HG03039 (cell line): ENCODE measurements around the gene RFX2.

Source experiments
- ATAC-seq: cut with Tn5 transposase; IDR thresholded peaks from one replicate; pipeline ENCODE4 v1.9.1; 2021; ENCODE audit warnings: mild to moderate bottlenecking, moderate library complexity; ENCODE audit not compliant: unreplicated experiment

RFX2 gene

DNA sequence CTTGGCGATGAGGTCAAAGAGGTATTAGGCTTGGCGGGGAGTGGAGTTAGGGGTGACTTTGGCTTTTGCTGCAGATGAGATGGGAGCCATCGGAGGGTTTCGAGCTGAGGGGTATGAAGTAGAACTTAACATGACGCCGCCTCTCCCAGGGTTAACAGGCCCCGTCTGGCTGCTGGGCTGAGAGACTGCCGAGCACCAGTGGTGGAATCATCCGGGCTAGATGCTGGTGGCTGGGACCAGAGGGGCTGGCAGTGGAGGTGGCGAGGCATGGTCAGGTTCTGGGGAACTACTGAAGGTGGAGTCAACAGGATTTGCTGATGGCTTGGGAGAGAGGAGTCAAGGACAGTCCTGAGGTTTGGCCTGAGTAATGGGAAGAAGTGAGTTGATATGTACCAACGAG lies 4.9 kb downstream of the RFX2 start:
- ATAC-seq: no peak

DNA sequence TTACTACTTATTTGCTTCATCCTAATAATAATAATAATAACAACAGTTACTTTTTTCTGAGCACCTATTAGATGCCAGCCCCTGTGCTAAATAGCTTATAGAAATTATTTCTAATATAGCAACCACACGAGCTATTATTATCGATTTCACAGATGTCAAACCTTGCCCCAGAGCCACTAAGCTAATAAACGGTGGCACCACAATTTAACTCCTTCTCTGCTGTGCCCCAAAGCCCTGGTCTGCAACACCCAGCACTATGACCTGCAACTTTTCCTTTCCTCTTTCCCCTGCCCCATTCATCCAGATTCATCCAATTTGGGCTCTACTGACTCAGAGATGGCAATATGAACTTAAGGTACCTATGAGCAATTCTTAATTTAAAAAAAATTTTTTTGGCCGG lies 6.4 kb downstream of the RFX2 start:
- no peak for ATAC-seq

DNA sequence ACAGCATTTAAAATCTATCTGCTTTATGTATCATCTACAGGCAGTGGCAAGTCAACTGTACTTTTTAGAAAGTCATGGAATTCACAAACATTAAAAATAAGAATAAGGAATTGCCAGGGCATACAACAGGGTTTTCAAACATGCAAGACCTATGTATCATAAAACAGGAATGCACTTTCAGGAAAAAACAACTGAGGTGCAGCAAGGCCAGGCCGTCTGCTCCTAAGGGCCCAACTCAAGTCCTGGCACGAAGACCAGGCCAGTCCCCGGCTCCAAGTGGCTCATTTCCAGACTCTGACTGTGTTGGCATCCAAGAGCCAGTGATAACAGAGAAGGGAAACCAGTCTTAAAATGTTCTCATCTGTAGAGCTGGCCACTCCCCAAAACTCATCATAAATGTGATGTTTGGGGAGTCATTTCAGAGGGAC lies 7.1 kb downstream of the RFX2 start:
- no peak for ATAC-seq

DNA sequence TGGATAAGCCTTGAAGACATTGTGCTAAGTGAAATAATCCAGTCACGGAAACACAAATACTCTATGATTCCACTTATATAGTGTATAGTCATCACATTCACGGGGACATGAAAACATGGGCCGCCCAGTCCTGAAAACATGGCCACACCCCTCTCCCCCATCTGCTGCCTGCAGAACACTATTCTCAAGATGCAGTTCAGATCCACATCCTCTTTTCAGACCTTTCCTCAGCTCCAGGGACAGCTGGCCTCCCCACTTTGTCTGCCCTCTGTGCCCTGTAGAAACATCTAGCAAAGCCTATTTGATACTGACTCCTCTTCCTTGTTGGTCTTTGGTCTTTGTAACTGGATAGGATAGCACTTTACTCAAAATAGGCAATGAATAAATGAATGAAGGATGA lies 8.3 kb downstream of the RFX2 start:
- no peak for ATAC-seq

DNA sequence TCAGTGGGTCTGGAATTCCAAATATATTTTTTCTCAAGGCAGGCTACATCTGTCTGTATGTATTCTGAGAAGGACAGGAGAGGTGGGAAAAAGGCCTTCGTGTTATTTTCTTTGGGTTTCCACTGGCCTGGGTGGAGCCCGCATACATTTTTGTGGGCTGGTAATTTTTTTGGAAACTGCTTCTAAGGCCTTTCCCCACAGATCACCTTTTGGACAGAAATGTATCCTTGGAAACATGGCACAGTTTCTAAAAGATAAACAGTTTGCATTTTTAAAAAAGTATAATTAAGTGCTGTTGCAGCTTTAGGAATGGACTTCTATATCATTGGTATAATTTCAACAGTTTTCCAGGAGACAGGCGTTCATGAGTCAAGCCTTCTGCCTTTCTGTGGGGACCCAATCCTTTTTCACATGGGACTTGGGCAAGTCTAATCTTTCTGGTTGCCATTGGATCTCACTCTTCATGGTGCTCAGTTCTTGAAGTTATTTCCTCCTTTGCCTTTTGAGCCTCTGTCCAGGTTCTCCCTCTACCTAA lies 8.9 kb downstream of the RFX2 start:
- ATAC-seq: no peak

DNA sequence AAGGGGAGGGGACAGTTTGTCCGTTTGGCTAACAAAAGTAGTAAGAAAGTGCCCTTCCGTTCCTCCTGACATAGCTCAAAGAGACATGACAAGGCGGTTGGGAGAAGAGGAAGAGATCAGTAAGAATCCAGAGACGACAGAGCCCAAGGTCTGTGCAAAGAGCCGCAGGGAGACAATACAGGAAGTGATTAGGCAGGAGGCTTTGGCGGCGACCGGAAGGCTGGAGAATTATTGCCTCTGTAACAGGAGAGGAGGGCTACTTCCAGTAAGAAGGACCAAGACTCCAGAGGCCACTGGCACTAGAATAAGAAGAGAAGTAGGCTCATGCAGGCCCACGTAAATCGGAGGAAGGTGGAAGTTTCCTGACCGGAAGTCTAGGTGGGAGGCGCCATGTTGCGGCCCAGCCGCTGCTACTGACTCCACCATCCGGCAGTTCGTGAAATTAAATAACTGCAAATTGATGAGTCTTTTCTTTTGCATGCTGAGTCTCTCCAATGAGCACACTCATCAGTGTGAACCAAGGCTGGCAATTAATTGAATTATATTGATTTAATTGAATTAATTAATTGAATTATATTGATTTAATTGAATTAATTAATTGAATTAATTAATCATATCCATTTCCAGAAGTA lies 9.9 kb downstream of the RFX2 start:
- ATAC-seq: no peak

DNA sequence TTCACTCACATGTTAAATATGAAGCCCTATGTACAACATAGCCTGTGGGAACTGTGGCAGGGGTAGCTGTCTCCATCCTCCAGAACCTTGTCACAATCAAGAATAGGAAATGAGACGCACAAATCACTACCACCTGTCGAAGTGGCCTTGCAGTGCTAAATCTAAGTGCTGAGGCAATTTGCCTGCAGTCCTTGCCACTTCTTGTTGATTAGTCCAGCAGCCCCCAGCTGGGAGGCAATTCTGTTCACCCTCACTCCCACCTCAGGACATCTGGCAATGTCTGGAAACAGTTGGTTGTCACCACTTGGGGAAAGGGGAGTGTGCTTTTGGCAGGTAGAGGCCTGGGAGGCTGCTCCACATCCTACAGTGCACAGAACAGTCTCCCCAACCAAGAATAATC lies 10.7 kb downstream of the RFX2 start:
- ATAC-seq: no peak

DNA sequence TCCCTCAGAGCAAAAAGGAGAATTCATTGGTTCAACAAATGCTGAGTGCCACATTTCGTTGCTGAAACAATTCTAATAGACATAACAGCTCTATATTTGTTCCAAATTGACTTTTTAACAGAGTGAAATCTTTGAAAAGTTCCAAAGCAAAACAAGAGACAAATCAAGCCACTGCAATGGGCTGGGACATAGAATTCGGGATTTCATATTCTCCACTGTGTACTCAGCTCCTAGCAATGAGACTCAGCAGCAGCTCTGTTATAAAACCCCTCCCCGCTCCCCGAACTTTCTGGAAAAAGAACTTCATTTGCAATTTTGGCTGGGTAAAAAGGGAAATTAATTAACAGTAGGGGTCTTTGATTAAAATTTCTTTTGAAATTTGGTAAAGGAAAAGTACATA lies 11.3 kb downstream of the RFX2 start:
- ATAC-seq: no peak

DNA sequence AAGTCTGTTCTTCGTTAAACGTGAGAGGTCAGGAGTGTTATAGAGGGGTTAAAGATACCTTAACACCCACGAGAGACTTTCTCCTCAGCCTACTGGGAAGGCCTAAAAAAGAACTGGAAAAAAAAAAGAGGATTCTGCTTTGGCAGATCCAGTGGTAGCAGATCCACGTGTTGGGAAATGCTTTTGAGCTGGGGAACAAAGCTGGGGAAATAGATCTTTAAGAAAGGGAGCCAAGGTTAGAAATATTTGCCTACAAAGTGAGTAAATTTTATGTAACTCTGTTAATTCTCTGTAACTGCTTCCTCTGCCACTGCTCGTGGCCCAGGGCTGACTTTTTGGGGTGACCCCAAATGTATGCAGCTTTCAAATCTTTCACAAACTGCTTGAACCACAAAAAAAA lies 11.7 kb downstream of the RFX2 start:
- ATAC-seq: no peak

DNA sequence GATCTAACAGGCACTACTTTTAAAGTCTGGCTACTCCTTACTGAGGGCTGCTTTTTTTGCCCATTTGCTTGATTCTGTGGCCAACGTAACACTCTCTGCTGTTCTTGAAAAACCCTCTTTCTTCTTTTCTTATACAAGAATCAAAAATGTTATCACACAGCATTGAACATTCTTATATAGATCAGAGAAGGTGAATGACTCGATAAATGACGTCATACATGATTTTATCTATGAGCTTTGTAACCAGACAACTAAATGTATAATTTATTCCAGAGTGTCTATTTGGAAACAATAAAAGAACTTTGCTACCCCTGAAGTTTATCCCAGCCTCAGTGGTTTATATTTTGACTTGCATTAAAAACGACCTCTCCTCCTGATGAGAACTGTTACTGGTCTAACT lies 12.4 kb downstream of the RFX2 start:
- ATAC-seq: no peak

DNA sequence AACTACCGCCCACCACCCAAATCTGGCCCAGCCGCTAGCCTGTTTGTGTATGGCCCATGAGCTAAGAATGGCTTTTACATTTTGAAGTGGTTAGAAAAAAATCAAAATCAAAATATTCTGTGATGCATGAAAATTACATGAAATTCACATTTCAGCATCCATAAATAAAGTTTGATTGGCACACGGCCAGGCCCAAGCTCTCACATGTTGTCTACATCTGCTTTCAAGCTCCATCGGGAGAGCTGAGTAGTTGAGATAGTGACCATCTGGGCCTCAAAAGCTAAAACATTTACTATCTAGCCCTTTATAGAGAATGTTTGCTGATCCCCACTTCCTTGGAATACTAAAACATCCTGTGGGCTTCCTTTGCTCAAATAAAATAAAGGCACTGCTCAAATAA lies 14.5 kb downstream of the RFX2 start:
- ATAC-seq: no peak

DNA sequence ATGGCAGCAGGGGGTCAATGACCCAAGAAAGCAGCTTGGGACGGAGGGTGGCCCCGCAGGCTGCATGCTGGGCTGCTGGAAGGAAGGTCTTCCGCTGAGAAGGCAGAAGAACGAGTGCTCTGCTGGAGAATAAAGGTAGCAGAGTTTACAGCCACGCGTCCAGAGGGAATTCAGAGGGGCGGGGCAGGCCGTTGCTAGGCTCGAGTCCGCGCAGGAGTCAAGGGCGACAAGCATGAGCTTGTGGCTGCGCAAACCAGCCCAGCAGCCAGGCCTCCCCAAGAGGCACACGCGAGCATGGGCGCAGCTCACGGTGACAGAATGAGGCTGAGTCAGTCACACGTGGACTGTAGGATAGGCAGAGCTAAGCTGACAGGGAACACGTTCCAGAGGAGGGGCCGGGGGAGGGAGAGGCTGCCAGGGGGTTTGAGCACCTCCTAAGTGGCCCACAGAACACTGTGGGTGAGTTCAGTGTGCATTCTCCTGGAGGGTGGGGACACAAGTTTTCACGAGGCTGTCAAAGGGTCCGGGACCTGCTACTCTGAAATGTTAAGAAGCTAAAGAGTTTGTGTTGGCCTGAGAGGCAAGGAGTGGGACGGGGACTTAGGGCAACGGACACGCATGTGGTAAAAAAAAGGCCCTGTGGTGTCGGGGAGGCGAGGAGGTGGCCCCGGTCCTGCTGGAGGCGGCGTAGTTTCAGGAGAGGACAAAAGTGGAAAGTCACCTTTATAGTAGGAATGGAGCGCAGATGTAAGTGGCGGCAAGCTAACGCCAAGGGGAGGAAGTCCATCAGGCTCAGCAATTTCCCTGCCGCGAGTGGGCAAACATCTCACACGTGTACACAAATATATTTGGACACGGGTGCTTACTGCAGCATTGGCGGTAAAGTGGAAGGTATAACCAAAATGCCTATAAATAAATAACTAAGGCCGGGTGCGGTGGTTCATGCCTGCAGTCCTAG lies 17.7 kb downstream of the RFX2 start:
- ATAC-seq: no peak

DNA sequence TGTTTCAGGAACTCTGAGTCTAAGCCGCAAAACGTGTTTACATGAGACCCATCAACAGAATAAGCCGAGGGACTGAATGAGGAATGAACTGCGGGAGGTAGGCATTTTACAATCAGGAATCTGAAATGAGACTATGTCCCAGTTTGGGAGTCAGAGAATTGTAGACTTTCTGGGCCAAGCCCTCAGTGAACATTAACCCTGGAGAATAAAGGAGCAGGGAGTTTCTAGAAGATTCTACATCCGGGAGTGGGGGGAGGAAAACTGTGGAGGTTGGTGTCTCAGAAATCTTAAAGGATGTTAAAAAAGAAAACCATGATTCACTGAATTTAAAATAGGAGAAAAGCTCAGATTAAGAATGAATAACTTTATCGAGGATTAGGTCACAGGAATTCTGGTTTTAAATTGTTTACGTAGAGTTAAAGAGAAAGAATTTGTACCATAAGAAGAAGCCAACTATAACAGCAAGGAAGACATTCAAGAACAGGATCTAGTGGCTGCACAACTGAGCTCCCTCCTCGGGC lies 18.5 kb downstream of the RFX2 start:
- no peak for ATAC-seq

DNA sequence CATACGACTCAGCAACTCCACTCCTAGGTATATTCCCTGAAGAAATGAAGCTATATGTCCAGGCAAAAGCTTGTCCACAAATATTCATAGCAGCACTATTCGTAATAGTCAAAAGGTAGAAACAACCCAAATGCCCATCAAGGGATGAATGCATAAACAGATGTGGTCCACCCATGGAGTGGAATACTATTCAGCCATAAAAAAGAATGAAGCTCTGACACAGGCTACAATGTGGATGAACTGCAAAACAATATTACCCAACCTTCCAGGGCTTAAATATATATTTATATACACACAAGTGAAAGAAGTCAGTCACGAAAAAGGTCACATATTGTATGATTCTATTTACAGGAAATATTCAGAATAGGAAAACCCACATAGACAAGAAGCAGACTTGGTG lies 19.7 kb downstream of the RFX2 start:
- ATAC-seq: no peak

DNA sequence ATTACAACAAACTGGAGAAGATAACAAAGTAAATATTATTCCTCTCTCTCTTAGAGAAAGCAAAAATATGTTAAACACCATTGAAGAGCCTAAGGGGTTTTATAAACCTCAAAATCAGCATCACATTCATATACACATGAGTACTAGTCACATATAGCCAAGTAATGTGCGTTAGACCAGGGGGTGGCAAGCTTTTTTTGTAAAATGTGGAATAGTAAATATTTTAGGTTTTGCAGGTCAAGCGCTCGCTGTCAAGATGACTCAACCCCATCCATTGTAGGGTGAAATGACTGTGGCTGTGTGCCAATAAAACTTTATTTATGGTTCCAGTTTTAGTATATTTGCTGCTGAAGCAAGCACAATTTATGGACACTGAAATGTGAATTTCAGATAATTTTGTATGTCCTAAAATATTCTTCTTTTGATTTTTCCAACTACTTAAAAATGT lies 21.7 kb downstream of the RFX2 start:
- no peak for ATAC-seq

DNA sequence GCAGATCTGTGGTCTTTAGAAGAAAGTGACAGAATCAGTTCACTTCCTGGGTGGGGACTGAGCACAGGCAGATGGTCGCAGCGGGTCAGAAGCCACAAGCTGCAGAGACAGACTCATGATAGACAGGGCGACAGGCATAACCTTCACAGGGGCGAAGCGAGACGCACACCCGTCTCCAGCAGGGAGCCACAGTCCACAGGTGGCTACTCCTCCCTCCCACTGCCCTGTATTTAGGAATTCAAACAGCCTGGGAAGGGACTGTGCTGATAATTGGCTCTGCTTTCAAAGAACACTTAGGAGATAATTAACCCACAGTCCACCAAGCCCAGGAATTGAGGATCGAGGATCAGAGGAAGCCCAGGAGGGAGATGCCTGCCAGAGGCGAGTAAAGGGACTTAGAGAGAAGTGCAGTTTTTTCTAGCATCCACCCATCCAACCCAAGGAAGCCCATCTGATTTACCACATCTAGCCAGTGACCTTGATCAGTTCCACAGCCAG lies 23.2 kb downstream of the RFX2 start:
- ATAC-seq: no peak

DNA sequence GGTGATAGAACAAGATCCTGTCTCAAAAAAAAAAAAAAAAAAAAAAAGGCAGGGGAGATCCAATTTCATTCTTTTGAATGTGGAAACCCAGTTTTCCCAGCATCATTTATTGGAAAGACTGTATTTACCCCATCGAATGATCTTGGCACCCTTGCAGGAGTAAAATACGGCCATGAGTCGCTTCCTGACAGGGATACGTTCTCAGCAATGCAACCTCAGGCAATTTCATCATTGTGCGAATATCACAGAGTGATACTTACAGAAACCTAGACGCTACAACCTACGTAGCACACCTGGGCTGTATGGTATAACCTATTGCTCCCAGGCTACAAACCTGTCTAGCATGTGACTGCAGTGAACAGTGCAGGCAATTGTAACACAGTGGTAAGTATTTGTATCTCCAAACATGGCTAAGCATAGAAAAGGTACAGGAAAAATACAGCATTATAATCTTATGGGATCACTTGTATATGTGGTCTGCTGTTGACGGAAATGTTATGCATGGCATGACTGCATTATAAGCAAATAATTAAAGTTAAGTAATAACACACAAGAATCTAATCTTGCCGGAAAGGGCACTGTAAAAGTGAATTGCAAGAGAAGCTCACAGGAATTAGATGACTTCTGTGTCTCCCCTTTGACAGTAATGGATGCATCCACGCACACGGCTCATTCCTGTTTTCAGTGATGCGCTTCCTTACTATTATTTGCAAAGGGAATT lies 24.1 kb downstream of the RFX2 start:
- ATAC-seq: no peak

DNA sequence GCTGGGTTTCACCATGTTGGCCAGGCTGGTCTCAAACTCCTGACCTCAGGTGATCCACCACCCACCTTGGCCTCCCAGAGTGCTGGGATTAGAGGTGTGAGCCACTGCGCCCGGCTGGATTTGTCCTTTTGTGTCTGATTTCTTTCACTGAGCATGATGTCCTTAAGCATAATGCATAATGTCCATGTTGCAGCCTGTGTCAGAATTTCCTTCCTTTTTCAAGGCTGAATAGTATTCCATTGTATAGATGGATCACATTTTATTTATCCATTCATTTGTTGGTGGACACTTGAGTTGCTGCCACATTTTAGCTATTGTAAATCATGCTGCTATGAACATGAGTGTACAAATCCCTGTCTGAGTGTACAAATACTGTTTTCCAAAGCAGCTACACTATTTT lies 25.5 kb downstream of the RFX2 start:
- no peak for ATAC-seq

DNA sequence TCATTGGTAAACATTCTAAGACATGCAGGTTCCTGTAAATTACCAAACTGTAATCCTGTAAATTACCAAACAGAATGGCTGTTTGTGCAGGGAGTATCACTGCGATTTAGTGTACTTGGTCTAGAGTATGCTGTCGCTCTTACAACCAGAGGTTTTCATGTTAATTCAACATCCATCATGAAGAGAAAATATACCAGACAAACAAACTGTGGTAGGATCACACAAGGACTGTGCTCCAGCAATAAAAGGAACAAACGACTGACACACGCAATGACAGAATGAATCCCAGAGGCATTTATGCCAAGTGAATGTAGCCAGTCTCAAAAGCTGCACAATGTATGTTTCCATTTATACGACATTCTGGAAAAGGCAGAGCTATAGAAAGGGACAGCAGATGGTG lies 31.2 kb downstream of the RFX2 start:
- ATAC-seq: no peak

DNA sequence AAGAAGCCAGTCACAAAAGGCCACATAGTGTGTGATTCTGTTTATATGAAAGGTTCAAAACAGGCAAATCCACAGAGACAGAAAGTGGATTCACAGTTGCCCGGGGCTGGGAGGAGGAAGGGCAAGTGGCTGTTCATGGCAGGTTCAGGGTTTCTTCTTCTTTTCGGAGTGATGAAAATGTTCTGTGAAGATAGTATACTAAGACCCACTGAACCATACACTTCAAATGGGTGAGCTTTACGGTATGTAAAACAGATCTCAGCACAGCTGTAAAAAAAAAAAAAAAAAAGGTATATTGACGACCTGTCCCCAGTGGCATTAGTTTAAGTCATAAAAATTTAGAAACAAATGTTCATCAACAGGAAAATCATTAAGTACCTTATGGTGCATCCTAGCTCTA lies 32.2 kb downstream of the RFX2 start:
- ATAC-seq: no peak
